ENCODE results near the gene FAM120C.

The FAM120C gene, protein sequence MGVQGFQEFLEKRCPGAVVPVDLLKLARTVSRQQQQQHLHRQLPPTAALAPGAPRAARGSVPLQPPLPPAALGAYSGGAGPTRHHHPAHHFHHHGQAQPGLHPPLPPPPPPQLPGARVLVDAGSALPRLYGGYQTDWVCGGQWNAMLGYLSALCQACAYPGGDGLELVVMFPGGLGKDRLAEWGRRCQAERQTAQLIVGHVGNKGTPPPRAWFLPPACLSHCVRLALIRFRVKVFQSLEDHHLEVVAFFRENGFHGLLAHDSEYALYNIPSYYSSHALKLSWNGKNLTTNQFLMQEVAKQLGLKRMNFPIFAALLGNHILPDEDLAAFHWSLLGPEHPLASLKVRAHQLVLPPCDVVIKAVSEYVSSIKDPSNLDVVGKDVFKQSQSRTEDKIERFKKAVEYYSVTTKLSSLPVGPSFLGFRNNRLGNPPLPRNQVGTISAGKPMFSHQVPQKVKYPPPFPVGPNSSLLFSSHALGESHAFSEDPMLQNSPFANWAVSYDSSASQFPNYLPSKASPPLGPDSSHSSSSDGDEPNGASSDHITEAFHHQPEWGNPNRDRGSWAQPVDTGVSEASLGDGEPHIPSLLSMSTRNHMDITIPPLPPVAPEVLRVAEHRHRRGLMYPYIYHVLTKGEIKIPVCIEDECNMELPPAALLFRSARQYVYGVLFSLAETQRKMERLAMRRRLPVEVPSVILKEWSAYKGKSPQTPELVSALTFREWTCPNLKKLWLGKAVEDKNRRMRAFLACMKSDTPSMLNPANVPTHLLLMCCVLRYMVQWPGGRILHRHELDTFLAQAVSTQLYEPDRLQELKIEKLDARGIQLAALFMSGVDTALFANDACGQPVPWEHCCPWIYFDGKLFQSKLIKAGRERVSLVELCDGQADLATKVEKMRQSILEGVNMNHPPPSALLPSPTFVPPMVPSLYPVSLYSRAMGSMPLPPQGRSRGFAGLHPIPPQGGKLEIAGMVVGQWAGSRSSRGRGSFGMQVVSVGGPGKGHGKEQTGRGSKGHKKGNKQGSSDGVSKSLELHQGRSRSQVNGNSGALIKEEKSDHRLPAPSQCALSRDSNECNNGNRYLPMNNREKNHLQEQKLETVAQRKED

DNA sequence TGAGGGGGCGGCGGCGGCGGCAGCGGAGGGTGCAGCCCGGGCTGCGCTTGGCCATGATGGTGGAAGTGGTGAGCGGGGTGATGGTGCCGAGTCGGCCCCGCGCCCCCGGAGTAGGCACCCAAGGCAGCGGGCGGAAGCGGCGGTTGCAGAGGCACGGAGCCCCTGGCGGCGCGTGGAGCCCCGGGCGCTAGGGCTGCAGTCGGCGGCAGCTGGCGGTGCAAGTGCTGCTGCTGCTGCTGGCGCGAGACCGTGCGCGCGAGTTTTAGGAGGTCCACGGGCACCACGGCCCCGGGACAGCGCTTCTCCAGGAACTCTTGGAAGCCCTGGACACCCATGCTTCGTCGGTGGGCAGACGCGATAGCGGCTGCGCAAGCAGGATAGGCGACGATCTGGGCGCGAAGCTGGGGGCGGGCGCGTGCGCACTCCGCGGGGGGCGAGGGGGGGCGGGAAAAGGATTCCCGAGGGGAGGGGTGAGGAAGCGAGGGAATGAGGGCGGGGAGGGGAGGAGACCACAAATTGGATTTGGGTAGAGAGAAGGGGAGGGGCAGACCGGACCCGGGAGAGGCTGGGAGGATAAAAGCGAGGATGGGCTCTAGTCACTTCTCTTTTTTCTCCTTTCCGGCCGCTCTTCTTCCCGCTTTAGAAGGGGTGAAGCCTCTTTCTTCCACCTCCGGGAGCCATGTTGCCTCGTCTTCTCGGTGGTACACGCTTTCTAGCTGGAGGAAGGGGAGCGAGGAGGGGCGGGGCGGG lies at the start of gene FAM120C:
FAM120C (minus strand) TSS at position 391 of the 750 bp plus-strand sequence; CDS start at position 335, 56 bp downstream.
- DNase-seq (ENCODE audit: low spot score): peak; percentile 75

DNA sequence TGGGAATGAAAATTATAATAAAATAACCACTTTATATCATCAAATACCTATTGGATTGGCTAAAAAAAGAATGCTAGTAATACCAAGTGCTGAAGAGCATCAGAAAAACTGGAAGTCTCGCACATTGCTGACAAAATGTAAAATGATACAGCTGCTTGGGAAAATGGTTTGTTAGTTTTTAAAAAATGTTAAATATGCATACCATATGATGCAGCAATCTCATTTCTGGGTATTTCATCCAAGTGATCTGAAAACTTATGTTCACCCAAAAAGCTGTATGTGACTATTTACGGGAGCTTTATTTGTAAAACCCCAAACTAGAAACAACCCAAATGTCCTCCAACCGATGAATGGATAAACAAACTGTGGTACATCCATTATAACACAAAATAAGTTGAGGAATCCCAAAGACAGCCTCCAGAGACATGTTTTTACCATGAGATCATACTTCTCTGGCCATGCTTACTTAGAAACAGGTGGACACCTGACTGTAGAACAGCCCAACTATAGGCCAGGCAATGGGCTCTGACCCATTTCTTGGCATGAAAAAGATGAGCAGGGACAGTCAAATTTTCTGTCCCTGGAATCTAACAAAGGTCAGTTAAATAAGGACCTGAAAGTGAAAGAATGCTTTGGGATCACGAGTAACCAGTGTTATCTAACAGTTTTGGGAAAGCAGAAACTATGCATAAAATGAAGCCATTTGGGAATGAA lies 47.5 kb upstream of the FAM120C start:
- peak; percentile 8 for DNase-seq (ENCODE audit: low spot score)

DNA sequence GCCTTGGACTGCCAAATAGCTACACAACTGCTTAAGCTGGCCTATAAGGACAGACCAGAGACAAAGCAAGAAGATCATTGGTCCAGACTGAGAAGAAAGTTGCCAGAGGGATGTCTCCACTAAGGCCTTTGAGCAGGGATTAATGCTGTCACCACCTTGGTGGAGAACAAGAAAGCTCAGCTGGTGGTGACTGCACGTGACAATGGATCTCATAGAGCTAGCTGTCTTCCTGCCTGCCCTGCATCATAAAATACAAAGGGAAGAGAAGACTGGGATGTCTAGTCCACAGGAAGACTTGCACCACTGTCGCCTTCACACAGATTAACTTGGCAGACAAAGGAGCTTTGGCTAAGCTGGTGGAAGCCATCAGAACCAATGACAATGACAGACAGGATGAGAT lies 40.5 kb upstream of the FAM120C start:
- DNase-seq (ENCODE audit: low spot score): no peak

DNA sequence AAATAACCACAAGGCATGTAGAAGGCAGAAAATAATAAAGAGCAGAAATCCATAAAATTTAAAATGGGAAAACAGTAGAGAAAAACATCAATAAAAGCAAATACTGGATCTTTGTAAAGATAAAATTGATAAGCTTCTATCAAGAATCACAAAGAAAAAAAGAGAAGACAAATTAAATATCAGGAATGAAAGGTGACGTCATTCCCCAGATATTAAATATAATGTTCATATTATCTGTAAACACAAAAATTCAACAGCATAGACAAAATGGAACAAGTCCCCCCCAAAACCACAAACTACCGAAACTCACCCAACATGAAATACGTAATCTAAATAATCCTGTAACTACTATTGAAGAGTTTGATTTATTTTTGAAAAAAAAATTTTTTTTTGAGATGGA lies 30.5 kb upstream of the FAM120C start:
- DNase-seq (ENCODE audit: low spot score): no peak

DNA sequence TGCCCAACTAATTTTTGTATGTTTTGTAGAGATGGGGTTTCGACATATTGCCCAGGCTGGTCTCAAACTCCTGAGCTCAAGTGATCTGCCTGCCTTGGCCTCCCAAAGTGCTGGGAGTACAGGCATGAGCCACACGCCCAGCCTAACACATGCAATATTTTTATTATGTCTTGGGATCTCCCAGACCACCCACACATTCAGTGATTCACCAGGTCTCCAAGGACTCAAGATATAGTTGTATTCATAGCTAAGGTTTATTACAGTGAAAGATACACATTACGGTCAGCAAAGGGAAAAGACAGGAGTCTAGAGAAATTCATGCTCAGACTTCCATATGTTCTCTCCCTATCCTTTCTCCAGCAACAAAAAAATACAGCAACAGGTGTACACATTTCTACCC lies 25.5 kb upstream of the FAM120C start:
- DNase-seq (ENCODE audit: low spot score): peak; percentile 10

DNA sequence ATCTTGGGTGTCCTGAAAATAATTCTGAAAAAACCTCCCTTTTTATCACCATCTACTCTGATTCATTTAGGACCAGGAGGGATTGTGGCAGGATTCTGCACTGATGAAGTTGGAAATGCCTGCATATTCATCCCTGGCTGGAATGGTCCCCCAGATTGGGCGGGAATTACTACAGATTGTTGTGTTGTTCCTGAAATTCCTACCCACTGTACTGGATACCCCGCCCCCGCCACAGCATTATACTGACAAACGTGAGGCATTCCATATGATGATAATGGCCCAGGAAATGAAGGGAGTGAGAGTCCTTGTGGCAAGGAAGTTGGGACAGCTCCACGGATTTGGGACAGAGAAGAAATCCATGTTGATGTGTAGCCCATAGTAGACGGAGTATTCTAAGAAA lies 15.2 kb upstream of the FAM120C start:
- DNase-seq (ENCODE audit: low spot score): no peak

DNA sequence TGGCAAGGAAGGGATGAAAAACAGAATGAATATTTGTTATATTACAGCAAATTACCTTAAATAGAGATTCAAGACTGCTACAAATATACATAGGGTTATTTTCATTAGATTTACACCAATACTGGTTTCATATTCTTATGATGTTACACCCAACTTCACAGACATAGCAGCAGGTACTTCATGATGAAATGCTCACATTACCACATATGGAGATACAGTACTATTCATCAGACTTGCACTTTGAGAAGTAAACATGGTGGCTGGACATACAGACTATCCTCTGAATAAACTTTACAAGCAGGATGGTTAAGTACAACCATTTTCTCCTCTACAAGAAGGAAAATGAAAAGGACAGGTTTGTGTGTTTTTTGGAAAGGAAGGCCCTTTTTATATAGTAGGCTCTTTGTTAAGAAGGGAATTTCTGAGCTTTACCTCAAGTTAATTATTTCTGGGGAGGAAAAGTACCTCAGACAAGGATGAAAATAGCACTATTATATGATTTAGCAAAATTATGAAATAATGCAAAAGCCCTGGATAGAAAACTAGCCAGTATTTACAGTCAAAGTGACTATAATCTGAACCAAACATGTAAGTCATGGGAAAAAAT lies 12.0 kb upstream of the FAM120C start:
- no peak for DNase-seq (ENCODE audit: low spot score)

DNA sequence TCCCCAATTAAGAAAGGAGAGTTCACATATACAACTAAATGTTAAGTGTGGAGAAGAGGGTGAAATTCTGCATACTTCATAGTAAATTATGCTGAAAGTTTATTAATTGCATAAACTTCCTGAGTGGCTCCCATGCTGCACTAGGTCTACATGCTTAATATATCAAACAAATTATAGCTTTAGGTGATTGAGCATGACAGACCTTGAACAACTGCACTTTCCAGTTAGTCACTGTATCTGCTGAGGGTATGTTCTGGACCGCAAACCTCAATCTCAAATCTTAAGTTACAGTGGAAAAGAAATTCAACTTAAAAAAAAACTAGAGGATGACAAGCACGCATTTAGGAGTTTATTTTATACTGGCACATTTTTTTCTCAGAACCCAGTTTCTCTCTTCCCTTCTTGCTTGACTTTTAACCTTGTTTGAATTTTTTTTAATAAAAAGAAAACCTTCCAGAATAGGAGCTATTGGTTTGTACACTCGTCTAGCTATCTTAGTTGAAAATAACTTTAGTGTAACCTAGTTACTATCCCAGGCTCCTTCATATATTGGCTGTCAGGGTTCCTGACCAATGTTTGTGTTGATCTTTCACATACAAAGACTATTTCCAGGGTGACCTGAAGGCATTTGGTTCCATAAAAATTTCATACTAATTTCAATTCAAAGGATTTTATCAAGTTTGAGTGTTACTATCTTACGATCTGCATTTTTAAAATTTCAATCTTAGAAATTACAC lies 10.2 kb upstream of the FAM120C start:
- DNase-seq (ENCODE audit: low spot score): no peak

DNA sequence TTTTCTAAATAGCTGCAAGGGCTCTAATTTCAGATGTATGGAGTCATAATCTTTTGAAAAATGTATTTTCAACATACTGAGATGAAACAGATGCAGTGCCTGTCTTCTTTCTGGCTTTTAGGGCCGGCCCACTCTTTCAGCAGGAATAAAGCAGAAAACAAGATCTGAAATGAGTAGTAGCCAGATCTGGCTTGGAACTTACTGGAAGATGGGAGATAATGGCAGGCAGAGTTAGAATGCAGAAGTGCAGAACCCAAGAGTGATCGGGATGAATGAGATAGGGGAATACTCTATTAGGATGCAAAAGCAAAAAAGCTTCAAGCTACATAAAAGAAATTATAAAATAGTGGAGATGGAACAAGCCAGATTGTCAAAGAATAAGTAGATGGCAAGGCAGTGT lies 1.4 kb upstream of the FAM120C start:
- no peak for DNase-seq (ENCODE audit: low spot score)

DNA sequence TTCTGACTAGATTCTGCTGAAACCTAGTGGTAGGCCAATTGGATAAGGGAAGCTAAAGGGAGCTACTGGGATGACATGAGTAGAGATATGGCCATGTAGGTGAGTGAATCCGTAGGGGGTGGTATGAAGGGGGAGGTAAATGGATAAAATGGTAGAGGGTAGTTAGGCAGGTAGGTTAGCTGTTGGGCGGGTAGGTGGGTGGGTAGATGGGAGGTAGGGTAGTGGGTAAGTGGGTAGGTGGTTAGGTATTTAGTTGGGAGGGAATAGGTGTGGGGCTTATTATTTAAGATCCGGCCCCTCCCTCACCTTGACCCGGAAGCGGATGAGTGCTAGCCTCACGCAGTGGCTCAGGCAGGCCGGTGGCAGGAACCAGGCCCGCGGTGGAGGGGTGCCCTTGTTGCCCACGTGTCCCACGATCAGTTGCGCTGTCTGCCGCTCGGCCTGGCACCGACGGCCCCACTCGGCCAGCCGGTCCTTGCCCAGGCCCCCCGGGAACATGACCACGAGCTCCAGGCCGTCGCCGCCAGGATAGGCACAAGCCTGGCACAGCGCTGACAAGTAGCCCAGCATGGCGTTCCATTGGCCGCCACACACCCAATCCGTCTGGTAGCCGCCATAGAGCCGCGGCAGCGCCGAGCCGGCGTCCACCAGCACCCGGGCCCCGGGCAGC lies 725 bp downstream of the FAM120C start:
- peak; percentile 23 for DNase-seq (ENCODE audit: low spot score)

DNA sequence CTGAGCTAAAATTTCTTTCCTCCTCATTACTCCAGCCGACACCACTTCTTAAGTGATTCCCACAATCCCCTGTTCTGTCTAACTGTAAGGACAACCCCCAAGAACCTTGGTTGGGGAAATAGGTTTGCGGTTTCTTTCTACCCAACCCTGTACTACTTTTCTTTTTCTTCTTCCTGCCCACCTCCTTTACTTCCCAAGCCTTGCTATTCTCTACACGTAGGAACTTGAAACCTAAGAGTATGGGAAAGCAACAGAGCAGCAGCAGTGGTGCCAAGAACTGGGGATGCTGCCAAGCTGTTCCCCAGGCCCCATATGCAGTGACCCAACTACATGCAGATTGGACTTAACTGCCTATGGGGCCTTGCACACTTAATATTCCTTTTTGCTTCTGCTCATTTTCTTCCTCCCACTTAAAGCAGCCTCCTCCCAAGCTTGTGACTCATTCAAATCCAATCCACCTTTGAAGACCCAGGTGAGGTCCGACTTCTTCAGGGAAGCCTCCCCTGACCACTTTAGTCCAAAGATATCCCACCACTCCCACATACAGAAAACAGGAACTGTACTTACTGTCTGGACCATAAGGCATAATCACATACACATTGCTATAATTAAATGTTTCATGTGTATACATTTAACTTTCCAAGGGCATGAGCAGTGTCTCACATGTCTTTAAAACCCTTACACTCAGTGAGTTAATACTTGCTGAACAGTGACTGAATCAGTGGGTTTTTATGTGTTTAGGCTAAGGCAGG lies 1.7 kb downstream of the FAM120C start:
- DNase-seq (ENCODE audit: low spot score): no peak

DNA sequence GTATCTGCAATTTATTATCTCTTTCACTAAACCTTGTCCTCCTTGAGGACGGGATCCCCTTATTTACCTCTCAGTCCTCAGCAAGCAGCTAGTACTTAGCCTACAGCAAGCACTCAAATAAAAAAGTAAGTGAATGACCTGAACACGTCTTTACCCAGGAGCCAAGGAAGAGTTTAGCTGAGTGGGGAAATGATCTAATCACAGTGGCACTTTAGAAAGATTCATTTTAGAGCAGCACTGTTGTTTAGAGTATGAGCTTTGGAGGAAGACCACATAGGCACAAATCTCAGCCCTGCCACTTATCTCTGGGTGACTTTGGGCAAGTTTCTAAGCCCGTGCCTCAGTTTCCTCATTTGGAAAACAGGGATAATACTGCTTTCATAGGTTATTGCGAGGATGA lies 2.7 kb downstream of the FAM120C start:
- DNase-seq (ENCODE audit: low spot score): peak; percentile 11

DNA sequence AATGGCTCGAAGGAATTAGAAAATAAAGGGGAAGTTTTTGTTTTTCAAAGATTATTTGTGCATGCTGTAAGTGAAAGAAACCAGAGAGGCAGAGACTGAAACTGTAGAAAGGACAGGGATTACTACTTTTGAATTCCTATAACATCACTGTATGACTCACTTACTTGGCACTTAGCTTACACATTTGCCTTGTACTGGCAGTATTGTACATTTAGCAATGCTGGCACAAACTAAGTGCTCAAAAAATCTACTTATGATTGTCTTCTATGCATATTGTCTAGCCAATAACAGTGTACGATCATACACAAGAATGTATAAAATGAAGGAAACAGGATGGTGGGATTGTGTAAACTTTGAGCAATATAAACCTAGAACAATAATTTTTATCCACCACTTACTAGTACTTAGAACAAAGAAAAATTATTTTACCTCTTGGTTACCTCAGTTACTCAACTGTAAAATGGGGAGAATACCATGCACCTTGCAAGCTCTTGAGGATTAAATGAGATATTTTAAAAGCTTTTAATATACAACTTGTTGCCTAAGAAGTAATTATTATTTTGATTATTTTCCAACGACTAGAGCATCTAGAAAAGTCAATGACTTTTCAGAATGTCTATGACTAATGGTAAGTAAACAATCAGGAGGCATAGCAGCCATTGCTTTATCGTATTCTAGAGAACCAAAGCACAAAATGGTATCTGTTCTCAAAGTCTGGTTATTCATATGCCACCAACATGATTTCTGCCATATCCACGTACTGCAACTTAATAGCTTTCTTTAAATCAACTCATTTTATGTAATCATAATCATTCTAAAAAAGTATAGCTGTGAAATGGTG lies 4.7 kb downstream of the FAM120C start:
- DNase-seq (ENCODE audit: low spot score): peak; percentile 50

DNA sequence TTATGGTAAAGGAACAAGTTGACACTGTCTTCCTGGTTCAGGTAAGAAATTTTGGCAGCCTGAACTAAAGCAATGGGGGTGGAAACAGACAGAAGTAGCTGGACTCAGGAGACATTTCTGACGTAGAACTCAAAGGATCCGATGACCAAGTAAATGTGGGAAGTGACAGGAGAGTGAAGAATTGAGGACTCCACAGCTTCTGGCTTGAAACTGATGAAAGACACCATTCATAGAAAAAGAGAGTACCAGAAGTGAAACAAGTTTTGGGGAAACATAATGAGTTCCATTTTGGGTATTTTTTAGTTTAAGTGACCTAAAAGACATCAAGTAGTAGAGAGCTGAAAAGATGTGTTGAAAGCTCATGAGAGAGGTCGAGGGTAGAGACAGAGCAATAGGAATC lies 5.7 kb downstream of the FAM120C start:
- DNase-seq (ENCODE audit: low spot score): no peak

DNA sequence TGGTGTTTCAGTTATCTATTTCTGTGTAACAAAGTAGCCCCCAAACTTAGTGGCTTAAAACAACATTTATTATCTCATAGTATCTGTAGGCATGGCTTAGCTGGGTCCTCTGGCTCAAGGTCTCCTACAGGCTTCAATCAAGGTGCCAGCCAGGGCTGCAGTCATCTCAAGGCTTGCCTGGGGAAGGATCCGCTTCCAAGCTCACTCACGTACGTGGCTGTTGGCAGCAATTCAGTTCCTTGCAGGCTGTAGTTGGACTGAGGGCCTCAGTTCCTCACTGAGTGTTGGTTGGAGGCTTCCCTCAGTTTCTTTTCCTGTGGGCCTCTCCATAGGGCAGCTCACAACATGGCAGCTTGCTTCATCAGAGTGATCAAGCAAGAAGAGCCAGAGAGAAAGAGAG lies 9.3 kb downstream of the FAM120C start:
- no peak for DNase-seq (ENCODE audit: low spot score)

DNA sequence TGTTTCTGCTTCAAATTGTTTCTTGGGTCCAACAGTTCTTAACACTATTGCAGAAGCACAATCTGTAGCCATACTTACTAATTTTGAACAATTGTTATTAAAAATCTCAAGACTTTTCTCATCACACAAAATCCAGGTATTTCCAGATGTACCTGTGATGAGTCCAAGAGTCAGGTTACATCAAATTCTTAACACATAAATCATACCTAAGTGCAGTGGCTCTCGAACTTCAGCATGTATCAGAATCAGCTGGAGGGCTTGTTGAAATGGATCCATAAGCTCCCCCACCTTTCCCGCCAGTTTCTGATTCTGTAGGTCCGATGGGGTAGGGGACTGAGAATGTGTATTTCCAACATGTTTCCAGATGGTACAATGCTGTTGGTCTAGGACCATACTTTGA lies 10.6 kb downstream of the FAM120C start:
- no peak for DNase-seq (ENCODE audit: low spot score)

DNA sequence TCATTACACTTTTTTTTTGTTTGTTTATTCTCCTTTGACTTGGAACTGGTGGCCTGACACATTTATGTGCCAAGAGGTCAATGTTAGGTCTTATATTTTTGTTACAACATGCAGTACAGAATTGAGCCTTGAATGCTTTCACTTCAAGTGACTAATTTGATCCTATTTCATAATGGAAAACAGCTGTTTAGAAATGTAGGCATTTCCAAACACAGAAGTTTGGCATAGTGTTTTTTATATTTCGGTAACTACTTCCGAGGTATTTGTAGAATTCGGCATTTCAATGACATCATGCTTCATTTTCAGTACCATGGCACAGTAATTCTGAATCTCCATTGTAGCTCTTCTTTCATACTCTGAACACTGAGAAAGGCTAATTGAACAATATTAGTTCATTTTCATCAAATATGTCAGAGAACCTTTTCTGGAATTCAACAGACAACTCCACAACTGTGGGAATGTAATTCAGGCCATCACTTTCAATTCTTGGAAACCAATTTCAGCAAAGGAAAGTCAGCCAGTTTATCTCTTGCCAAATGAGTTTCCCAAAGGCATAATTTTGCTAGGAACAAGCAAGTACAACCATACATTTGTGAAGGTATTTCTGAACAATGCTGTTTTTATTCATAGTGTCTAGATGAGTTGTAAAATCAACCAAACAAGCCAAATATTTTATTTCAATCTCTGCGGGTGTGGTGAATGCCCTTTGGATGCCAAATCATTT lies 11.4 kb downstream of the FAM120C start:
- DNase-seq (ENCODE audit: low spot score): no peak

Measured in hepatic stellate cell (primary cell).